Myocyte (in vitro differentiated cells): ENCODE results near the gene NUTM2A. TPM values are rescaled to one million over a fixed set of nuclear protein-coding genes. Genes with fewer than 3 reads are reported as not detected.
A peak's percentile ranks its signal among the peaks of the same experiment; 100 is the strongest.
"Not testable (repeated sequence)": the region's sequence is repeated elsewhere in the genome, so short reads cannot be mapped to it uniquely, and the experiment has no call there.

ENCODE experiments used
- DNase-seq: peaks from one replicate; pipeline ENCODE4 v3.0.0-alpha.2; 2012; ENCODE audit warnings: low read depth
- polyA plus RNA-seq: library from polyadenylated mRNA; unstranded; fragments of >200 nt; gene quantifications from one replicate; pipeline ENCODE4 v1.2.1, GENCODE V29; 2012; ENCODE audit warnings: missing spikeins
- total RNA-seq: library from RNA; depleted of rRNA; stranded (reverse); fragments of >200 nt; gene quantifications from 2 replicates; pipeline ENCODE4 v1.2.3, GENCODE V29; 2014

The NUTM2A gene, protein sequence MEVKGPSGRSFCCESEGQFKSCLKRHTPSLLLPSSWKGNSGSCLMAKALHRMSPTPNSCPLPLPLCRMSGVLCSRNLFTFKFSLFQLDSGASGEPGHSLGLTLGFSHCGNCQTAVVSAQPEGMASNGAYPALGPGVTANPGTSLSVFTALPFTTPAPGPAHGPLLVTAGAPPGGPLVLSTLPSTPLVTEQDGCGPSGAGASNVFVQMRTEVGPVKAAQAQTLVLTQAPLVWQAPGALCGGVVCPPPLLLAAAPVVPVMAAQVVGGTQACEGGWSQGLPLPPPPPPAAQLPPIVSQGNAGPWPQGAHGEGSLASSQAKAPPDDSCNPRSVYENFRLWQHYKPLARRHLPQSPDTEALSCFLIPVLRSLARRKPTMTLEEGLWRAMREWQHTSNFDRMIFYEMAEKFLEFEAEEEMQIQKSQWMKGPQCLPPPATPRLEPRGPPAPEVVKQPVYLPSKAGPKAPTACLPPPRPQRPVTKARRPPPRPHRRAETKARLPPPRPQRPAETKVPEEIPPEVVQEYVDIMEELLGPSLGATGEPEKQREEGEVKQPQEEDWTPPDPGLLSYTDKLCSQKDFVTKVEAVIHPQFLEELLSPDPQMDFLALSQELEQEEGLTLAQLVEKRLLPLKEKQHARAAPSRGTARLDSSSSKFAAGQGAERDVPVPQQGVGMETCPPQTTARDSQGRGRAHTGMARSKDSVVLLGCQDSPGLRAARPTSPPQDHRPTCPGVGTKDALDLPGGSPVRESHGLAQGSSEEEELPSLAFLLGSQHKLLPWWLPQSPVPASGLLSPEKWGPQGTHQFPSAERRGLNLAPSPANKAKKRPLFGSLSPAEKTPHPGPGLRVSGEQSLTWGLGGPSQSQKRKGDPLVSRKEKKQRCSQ
- total RNA-seq: 0.47 and 0.91 TPM in 2 replicates
- 1.6 TPM for polyA plus RNA-seq

DNA sequence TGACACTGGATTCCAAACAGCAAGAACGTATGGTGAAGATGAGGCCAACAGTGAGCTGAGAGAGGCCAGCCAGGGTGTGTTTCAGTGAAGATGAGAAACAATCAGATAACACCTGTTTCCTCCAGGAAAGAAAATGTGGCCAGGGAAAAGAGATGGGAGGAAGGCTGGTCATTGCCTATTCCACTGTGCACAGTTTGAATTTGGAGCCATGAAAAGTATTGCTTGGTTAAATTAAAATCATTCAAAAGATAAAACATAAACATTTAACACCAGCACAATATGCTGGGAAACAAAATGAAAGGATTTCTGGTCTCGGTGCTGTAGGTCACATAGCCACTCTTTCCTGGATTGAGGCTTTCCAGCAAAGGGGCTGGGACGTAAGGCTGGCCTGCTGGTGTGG is at the start of gene NUTM2A:
Gene NUTM2A (plus strand): TSS at position 301 of the 400 bp plus-strand sequence. CDS start 383 bp downstream, outside the sequence.
- DNase-seq: not testable (repeated sequence)

- not testable (repeated sequence) for DNase-seq
These were observed 47.7 kb upstream of the NUTM2A start for GRCh38 chr10:87177587-87177986.

GRCh38 chr10:87184421-87184820 is 40.8 kb upstream of the NUTM2A start:
- not testable (repeated sequence) for DNase-seq

DNA sequence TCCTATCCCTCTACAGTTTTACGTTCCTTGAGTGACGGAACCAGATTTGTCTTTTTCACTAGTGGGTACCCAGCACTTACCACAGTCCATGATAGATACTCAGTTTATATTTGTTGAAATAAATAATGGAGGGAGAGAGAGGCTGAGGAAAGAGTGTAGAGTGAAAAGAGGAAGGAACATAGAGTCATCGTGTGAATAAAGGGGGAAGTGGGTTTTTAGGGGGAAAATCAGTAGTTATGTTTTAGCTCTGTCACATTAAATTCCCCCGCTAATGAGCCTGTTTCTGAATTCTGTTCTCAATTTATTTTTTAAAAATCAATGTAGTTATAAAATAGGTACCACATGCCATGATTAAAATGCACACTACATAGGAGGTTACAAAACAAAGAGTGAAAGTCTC is 39.2 kb upstream of the NUTM2A start:
- not testable (repeated sequence) for DNase-seq

DNA sequence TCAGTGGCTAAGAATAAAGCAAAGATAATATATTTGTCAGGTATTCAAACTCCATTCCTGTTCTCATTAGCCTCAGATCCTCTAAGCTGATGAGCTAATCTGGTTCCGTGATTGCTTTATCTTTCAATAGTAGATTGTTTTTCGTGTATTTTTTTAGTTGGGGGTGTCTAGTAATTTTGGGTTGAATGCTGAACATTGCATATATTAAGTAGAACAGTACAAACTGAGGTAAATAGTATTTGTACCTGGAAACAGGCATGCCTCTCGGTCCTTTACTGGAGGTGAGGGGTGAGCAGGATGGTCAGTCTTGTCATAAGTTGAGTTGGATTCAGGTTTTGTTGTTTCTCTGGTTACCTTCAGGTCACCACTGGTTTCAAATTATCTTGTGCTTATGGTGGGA is 37.7 kb upstream of the NUTM2A start:
- DNase-seq: not testable (repeated sequence)

GRCh38 chr10:87191841-87192240 is 33.4 kb upstream of the NUTM2A start:
- DNase-seq: peak; percentile 2

GRCh38 chr10:87200924-87201323 is 24.3 kb upstream of the NUTM2A start:
- DNase-seq: peak; percentile 85

DNA sequence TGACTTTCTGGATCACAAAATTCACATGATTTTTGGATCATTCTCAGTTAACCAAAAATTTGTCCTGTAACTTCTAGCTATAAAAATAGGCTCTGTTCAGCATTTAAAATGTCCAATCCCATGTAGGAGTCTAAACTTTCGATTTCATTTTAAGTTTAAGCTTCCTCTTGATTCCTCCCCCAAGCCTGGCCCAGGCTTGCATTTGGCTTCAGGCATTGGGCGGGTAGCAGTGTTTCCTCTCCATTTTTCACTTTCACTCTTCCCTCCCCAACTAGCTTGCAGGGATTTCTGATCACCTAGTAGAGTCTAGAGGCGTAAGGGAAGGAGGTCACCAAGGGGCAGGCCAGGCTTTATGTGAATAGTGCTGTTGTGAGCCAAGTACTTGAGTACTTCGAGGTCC is 20.4 kb upstream of the NUTM2A start:
- not testable (repeated sequence) for DNase-seq

GRCh38 chr10:87206922-87207321 is 18.3 kb upstream of the NUTM2A start:
- DNase-seq: not testable (repeated sequence)

DNA sequence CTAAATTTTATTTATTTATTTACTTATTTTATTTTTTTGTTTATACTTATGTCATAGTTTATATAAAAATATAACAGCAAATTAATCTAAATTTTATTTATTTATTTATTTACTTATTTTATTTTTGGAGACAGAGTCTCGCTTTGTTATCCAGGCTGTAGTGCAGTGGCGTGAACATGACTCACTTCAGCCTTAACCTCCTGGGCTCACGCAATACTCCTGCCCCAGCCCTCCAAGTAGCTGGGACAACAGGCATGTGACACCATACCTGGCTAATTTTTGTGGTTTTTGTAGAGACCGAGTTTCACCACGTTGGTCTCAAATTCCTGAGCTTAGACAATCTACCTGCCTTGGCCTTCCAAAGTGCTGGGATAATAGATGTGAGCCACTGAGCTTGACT is 14.9 kb upstream of the NUTM2A start:
- DNase-seq: not testable (repeated sequence)

GRCh38 chr10:87211848-87212247 is 13.4 kb upstream of the NUTM2A start:
- not testable (repeated sequence) for DNase-seq

DNA sequence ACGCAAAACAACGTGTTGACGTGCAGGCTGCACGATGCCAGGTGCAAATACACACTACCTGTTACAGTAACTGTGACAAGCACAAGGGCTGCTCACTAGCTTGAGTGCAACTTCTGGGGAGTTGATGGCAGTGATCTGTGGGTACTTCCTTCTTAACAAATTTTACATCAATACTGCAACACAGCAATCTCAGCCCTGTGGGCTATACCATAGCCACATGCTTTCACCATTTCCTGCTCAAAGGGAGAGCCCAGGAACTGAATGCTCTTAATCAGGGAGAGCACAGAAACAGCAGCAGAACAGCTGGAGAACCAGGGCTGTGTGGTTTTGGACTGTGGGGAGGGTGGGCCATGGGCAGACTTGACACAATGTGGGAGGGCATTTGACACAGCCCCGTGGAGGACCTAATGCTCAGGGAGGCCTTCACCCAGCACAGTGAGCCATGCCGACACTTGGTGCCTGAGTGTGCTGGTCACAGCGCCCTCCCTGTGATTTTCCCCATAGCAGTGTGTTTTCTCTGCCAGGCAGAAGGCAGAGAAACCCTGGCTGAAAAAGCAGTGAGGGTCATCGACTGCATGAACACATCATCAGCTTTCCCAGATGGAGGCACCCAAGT is 12.0 kb upstream of the NUTM2A start:
- DNase-seq: not testable (repeated sequence)

DNA sequence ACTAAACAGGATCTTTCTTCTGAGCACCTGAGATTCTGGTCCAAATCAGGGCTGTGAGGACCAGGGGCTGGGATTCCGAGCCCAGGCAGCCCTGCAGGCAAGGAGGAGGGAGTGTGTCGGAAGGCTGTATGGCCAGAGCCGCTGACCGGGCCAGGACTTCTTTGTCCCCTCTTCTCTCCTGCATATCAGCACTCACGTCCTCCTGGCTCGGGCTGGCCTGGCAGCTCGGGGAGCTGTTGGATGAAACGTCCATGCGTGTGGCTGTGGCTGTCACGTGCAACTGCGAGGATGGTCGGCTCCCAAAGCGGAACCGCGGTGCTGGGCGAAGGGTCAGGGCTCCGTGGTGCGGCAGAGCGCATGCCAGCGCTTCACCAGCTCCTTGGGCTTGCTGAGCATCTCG is 11.4 kb upstream of the NUTM2A start:
- DNase-seq: not testable (repeated sequence)

DNA sequence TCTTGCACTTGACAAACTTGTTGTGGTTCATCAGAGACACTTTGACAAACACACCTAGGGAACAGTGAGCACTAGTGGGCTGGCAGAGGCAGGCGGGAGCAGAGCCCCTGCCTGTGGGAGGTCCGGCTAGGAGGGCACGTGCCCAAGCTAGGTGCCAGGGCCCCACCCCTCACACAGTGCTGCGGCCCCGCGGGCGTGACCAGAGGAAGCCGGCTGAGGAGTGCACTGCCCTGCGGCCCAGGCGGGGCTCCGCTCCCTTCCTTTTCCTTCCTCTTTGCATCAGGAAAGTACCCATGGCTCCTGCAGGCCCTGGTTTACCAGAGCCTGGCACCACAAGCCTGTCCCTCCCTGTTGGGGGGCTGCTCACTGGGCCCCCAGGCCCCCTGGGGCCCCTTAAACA is 9.1 kb upstream of the NUTM2A start:
- not testable (repeated sequence) for DNase-seq

GRCh38 chr10:87219370-87219769 is 5.9 kb upstream of the NUTM2A start:
- not testable (repeated sequence) for DNase-seq

GRCh38 chr10:87222789-87223188 is 2.5 kb upstream of the NUTM2A start:
- not testable (repeated sequence) for DNase-seq

DNA sequence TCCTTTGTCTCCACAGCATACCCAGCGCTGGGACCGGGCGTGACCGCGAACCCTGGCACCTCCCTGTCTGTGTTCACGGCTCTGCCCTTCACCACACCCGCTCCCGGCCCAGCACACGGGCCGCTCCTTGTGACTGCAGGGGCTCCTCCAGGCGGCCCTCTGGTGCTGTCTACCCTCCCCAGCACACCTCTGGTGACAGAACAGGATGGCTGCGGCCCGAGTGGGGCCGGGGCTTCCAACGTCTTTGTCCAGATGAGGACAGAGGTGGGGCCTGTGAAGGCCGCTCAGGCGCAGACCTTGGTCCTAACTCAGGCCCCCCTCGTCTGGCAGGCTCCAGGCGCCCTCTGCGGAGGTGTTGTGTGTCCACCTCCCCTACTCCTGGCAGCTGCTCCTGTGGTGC is 3.0 kb downstream of the NUTM2A start:
- DNase-seq: not testable (repeated sequence)

- not testable (repeated sequence) for DNase-seq
These were observed 4.0 kb downstream of the NUTM2A start for GRCh38 chr10:87229211-87229610.

DNA sequence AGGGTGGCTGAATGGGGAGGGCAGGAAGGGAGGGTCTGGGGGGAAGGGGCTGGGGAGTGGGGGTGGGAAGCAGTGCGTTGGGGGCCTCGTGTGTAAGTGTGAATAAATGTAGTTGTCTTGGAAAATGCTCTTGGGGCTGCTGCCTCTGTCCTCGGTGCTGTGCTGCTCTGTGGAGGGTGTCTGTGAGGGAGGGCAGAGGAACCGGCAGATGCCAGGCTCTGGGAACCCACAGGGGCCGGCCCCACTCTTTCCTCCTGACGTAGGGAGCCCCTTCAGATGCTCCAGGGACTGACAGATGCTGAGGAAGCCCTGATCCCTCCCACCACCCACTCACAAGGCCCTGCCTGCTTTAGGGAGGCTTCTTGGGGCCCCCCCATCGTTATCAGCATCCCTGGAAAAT is 9.6 kb downstream of the NUTM2A start:
- DNase-seq: not testable (repeated sequence)

DNA sequence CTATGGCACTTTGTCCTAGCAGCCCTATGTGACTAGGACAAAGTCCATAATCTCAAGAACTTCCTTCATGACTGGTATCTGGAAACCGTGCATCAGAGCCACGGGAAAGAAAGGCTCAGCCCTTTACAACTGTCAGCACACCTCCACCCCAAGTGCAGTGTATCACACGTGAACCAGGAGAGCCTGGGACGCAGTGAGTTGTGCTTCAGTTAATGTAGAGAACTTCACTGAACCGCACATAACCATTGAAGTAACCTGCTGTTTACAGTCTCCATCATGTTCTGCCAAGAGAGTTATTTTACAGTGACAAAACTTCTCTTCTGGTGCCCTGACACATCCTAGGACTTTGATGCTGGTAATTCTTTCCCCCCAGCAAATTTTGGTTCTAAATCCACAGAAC is 12.0 kb downstream of the NUTM2A start:
- DNase-seq: not testable (repeated sequence)

GRCh38 chr10:87239346-87239808 is 14.1 kb downstream of the NUTM2A start:
- DNase-seq: not testable (repeated sequence)
